CD4-positive, alpha-beta T cell treated with Interleukin-4 for 1 hour (primary cell): ENCODE measurements around the gene HOXB5.
A peak's percentile ranks its signal among the peaks of the same experiment; 100 is the strongest.

ENCODE experiments used
- DNase-seq, 2 donors: peaks; one replicate each; pipeline ENCODE4 v3.0.0-alpha.2; 2020 to 2022

The HOXB5 gene

DNA sequence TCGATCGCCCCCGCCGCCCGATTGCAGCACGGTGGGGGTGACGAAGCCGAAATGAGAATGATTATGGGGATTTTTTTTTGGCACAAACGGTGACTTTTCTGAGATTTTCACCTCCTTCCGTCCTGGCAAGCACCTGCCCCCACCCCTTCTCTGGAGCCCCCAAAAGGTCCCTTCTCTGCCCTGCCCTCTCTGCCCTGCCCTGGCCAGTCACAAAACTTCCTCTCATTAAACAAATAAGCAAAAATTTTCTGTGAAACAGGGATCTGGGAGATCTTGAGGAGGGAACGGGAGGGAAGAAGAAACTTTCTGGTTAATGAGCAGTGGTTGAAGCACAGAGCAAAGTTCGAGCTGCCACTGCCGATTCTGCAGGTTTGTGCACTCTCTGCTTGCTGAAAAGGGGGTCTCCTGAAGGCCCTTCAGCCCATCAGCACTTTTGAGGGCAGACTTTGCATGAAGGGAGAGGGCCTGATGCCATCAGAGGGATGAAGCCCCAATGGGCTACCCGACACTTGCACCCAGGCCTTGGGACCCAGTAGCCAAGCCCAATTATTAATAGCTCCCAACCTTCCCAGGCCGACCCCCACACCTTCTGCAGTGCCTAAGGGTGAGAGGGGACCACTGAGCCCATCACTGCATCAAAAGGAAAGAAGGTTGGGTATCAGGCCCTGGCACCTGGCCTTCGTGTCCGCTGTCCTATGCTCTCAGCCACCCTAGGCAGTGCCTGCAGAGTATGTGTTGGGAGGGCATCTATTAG, 22.6 kb upstream of the HOXB5 start:
- DNase-seq, result no peak

DNA sequence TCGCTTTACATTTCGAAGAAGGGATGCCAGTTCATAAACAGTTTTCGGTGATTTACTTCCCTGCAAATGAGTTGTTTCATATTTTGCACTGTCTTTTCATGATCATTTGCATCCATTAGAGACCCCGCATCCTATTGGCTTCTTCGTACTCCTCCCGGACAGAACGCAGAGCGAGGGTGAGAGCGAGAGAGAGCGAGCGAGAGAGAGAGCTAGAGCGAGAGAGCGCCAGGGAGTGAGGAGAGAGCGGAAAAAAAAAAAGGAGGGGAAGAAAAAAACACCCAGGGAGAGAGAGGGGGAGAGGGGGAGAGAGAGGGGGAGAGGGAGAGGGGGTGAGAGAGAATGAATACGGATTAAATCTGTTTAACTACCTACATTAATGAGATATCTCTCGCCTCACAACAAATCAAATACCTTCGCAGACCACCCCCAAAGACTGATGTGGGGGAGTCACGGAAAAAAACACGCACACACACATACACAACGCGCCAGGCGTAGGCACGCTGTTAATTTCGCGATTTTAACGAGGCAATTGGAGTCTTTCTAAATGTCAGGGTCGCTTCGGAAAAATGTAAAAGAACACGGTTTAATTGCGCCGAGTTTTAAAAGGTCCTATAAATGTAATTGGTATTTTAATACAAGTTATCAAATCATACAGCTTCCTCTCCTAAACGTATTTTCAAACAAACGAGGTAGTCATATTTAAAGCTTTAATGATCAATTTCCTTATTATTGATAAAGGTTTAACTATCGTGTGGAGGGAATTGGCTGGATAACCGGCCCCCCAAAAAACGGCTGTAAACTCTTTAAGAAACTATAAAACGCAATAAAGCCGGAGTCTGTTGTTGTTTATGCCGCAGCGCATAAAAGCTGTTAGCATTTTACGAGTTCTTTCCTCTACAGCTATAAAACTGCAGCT, 21.7 kb upstream of the HOXB5 start, which contains the start of gene HOXB8:
Gene HOXB8, minus strand, starts transcription at position 246 of the 916 bp plus-strand sequence. CDS start 588 bp downstream, outside the sequence.
- no peak for DNase-seq

DNA sequence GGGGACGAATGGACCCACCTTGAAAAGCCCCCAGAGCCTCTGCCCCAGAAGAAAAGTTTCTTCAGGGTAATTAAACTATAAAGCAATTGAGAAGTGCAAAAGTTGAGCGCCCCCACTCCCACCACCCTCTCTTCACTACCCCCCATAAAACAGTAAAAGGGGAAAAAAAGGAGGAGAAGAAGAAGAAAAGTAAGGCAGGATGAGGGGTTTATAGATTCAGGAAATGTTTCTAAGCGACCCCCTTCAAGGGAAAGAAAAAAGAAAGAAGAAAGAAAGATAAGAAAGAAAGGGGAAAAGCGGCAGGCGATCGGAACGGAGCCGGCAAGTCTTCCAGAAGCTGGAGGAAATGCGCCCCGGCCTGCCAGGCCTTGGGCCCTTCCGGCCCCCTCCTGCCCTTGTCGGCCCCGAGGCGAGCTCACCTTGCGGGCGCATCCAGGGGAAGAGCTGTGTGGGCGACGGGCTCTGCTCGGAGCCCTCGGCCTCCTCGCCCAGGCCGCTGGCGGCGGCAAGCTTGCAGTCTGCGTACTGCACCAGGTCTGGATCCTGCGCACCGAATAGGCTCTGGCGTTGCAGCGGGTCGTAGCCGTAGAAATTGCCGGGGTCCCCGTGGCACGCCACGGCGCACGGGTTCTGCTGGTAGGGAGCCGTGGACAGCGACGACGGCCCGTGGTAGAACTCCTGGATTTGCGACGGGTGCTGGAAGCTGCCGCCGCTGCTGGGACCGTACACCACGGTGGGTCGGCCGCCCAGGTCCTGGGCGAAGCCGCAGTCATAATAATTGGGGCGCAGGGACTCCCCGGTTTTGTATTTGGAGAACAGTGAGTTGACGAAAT, 20.5 kb upstream of the HOXB5 start:
- peak in 1 of 2 donors; percentile 30 for DNase-seq

DNA sequence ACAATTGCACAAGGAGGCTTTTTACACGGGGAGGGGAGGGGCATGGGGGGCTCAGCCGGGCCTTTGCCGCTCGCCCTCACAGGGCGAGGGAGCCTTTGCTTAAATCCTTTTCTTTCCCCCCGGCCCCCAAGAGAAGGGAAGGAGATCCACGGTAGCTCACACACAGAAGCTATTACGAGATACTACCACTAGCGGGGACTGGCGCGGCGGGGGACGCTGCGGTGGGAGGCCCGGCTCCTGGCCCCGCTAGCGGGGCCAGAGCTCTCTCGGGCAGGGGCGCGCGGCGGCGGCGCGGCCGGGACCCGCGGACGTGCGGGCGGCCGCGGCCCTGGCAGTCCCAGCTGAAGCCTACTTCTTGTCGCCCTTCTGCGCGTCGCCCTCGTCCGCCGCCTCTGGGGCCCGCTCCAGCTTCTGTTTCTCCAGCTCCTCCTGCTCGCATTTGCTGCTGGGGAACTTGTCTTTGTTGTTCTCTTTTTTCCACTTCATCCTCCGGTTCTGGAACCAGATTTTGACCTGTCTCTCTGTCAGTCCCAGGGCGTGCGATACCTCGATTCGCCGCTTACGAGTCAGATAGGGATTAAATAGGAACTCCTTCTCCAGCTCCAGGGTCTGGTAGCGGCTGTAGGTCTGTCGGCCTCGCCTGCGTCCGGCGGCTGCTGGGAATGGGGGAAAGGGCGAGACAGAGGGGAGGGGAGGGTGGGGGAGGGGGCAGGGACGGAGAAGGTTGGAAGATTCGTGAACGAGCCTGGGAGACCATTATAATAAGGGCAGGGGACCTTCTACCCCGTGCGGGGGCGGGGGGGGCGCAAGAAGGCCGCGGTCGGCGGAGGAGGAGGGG, 19.5 kb upstream of the HOXB5 start:
- peak; percentile 33 to 58 for DNase-seq

DNA sequence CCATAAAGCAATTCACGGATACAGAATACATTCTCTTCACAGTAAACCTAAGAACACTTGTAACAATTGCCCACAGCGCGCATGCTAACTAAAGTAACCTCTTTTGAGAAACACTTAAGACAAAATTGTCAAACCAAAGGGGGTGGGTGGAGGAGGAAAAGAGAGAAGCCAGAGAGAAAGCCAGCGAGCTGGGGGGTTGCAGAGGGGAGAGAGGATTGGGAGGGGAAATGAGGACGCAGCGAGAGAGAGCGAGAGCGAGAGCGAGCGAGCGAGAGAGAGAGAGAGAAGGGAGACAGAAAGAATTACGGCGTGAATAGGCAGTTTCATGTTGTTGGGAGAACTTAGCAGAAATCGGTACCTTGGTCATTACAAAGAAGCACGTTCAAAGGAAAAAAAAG, 18.9 kb upstream of the HOXB5 start:
- DNase-seq, result no peak

DNA sequence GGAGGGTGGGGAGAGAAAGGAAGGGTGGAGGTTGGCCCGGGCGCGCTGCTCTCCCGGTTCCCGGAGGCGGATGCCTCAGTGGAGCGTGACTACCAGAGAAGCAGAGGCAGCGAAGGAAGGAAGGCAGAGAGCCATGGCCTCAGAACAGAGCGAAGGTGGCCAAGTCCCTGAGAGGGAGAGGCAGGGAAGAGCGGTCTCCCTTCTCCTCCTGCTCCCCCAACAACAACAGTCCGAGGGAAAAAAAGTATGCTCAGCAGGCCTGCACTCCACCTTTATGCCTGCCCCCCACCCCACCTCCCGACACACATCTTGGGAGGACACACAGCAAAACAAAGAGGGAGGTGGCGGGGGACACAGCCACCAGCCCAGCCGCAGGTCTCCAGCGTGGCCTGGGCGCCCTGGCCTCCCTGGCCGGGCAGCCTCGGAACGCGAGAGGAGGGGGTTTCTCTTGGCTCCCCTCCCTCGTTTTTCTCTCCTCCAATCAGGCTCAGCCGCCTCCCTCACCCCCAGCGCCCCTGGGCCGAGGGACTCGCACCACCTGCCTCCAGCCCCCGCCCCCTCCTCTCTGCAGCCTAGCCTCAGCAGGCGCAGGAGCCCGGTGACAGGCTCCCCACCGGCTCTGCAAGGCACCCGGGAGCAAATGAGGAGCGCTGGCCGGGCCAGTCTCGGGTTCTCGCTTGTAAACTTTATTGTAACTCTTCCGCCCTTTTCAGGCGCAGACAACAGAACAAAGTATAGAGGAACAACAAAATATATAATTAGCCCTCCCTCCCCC, 18.3 kb upstream of the HOXB5 start:
- DNase-seq, result no peak

DNA sequence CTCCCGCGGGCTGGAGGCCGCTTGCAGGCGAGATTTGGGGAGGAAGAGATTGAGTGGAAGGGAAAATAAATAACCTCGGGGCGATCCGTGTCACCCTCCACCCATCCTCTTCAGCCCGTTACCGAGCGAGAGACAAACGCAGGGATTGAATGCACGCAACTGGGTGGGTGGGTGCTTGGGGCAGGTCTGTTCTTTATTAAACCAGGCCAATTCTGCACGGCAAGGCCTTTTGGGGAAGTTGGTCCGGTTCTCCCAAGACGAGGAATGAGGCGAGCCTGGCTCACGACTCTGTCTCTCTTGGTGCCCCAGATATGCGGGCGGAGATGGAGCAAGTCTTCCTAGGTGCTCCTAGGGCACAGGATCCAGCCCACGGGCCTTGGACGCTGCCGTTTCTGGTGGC, 17.6 kb upstream of the HOXB5 start:
- no peak for DNase-seq

DNA sequence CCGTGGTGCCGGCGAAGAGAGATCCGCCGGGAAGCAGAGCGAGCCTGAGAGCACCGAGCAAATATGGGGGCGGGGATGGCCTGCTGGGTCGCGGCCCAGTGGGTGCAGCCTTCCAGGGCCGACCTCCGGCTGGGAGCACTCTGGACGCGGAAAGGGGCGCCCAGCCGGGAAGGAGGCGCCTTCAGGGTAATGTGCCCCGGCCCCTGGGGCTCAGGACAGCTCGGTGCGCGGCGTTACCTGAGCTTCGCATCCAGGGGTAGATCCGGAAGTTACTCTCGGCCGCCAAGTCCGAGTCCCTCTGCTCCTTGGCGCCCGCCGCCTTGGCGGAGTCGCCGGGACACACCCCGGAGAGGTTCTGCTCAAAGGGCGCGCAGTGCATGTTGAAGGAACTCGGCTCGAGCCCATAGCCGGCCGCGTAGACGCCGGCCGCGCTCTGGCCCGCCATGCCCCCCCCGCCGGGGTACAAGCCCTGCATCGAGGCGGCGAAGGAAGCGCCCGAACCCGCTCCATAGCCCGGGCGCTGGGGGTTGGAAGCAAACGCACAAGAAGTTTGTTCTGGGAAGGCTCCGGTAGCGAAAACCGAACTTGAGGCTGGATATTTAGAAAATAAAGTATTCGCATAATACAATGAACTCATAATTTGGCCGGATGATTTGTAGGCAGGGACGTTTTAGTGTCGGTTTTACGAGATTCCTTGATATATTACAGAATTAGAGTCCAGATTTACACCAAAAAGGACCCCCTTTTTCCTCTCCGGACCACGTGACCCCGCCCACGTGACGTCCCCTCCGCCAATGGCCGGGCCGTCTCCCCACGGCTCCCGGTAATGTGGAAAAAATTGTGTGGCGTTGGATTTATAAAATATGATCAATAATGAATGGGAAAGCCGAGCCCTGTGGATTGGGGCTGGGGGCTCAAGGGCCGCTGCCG, 17.0 kb upstream of the HOXB5 start, which contains the start of gene HOXB7:
Gene HOXB7, minus strand, starts transcription at position 736 of the 930 bp plus-strand sequence. Its CDS starts 99 bp downstream, at position 637.
- DNase-seq, result peak; percentile 36 to 61

DNA sequence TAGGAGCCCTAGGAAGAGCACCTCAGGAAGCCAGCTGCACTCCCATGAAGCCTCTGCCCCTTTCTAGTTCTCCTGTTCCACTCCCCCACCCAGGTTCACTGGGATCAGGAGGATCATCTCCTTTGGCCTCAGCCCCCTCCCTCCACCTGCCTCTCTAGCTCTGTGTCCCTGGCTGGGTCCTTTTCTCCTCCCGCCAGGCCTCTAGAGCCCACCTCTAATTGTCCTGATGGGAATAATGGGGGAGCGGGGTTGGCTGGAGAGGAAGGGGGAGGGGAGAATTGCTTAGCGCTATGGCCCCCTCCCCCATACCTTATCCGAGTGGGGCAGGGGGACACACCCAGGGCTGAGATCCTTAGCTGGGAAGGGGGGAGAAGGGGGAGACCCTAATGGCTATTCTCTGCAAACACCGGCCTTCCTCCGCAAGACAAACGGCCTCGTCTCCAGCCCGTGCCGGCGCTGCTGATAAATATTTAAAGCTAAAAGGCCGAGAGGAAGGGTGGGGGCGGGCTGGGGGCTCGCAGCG, 16.2 kb upstream of the HOXB5 start:
- no peak for DNase-seq

DNA sequence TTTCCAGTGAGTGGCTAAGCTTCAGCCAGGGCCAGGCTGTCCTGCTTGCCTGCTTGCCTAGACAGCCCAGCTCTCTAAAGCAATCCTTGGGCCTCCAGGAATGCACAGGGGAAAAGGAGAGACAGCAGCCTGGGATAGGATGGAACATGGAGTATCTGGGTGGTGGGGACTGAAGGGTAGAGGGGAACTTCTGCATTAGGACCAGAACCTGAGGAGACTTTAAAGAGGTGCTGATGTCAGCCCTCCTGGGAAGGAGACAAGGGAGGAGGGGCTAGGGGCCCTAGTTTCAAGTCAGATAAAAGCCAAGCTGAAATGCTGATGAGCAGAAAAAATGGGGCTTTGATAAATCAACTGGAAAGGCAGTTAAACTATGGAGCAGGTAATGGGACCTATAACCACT, 15.5 kb upstream of the HOXB5 start:
- DNase-seq, result no peak

DNA sequence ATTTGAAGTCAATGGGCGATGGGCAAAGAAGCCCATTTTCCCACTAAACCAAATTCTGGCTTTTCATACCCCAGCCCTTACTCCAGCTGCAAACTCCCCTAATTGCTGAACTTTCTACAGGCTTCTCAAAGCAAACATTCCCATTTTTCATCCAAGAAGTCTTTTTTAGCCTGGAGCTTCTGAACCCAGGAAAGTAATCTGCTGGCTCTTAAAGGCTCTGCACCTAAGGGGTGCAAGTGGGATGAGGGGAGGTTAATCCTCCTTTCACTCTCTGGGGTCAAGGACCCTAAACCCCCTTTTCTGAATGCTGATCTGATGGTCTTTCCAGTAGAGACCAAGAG, 14.9 kb upstream of the HOXB5 start:
- no peak for DNase-seq

DNA sequence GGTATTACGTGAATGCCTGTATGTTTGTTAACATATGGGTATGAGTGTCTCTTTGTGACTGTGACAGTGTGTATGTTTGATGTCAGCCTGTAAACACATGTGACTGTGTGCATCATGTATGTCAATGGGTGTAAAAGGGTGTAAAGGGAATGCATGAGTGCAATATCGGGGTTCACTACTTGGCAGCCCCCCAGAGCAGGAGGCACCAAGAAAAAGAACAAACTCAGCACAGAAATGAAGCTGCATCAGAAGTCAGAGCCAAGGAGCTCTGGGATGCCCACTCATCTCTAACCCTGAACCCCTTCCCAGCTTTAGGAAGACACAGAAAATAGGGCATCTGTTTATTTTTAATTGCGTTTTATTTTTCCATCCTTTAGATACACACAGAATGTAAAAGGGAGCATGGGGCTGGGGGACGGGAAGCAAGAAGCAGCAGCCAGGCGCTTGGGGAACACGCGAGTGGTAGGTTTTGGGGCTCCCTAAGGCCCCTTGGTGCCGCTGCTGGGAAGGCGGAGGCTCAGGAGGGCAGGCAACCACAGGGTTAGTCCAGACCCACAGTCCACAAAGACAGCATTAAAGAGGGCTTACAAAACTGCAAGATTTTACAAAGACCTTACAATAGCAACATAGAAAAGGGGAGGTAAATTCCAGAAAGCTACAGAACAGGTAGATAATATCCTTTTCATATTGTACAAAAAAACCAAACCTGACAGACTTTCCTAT, 13.5 kb upstream of the HOXB5 start:
- no peak for DNase-seq

DNA sequence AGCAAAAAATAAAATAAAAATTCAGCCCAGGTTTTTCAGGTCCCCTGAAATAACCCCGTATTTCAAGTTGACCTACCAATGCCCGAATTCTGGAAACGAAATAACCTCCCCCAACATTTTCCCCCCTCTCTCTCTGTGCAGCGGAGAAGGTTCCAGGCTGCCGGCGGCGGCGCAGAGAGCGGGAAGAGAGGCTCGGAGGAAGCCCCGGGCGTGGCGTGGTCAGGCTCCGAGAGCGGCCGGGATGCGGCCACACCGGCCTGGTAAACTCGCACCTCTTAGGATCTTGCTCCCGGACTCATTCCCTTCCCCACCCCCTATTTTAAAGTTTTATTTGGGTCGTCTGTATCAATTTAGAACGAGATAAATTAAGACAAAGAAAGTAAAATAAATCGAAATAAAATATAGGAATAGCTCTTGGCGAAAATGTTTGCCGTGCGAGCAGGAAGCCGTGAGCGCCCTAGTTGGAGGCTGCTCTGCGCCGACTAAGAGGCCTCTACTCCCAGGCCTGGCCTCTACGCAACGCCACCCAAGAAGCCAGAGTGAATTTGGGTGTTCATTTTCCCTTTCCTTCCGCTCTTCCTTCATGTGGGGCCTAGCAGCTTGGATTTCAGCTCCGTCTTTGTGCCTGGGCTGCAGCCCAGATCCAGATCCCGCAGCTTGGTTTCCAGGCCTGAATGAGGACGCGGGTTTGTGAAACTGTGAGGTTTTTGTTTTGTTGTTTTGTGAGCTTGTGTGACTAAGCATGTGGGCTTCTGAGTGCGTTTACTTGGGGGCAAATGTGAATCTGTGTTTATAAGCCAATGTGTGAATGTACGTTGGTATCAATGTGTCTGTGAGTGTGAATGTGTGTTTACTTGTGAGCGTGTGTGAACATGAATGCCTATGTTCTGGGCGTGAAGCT, 12.7 kb upstream of the HOXB5 start:
- no peak for DNase-seq

DNA sequence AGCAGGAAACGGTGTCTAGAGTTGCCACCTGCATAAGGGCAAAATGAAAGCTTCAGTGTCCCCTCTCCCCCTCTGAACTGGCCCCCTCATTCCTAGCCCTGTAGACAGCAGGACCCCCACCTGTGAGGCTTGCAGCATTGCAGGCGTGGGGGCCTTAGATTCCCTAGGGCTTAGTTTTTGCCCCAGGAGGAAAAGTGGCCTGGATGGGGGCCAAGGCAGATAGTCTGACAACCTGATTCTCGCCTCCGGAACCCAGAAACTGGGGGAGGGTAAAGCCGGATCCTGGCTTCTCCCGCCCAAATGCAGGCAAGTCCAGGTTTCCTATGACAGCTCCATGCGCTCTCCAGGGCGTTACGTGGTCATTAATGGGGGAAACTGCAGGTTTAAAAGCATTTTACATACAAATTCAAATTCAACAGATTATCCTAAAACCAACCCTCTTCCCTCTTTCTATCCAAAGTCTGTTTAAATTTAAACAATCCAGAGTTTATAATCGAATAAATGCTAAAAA, 11.9 kb upstream of the HOXB5 start:
- no peak for DNase-seq

DNA sequence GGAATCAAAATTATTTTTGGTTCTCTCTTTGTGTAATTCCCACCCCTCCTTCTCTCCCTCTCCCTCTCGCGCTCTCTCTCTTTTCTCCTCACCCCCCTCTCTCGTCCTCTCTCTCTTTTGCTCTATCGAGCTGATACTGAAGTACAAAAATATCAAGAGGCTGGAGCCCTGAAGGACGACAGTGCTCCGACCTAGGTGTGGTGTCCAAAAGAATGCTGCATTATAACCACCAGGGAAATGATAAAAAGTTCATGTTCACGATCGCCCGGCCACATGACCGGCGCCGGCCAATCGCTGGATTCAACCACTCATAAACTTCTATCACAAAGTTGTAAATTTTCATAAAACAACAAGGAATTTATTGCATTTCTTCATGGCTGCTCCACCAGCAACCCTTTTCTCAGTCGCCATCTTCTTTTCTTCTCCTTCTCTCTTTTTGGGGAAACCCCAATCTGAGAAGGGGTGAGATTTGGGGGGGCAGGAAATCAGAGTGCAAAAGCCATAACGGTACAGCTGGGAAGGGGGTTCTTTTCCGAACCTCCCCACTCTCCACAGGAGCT, 11.3 kb upstream of the HOXB5 start, which contains the start of gene HOXB6:
Gene HOXB6, minus strand, starts transcription at position 217 of the 560 bp plus-strand sequence. CDS start 6,836 bp downstream, outside the sequence.
- DNase-seq, result no peak

DNA sequence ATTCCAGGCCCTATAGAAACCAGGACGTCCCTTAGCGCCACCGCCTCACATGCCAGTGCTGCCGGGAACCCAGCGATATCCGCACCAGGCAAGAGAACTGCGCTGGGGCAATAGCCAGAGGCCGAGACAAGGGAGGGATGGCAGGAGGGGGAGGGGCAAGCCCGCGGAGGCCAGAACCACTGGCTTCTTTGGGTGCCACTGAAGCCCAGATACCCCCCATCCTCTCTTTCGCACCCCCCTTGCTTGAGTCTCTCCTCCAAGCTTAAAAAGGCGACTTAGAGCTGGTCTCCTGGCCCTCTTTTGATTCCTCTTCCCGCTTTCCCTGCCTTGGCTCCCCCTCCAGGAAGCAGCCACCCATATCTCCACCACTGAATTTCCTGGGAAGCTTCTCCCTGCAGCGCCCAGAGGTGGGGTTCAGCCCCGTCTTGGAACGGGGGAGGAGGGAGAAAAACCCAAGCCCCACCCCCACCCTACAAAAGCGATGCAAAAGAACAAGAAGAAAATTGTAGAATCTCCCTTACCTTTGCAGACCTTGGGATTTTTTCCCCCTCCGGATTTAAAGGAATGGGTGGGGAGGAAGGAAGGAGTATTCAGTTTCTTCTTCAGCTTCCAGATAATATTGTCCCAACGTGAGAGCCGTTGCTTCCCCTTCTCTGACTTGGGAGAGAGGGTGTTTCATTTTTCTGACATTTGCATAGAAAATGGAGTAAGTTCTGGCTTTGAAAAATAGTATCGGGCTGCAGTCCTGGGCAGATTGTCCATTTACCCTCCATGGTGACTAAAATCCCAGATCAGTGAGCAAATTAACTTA, 10.6 kb upstream of the HOXB5 start:
- no peak for DNase-seq
